Ovary (tissue), 9 donors: ENCODE results near the gene ZNF236. TPM values are rescaled to one million over a fixed set of nuclear protein-coding genes. Genes with fewer than 3 reads are reported as not detected.

ENCODE experiments used
- DNase-seq, 5 donors: peaks; one replicate each; pipeline ENCODE4 v3.0.0-alpha.2; 2019 to 2020
- H3K27ac ChIP-seq, 2 donors: fragments of 200-600 bp; one replicate each; pipeline versions ENCODE4 v1.5.1 to v1.8.0; 2019 to 2022
- H3K27me3 ChIP-seq: fragments of 200-600 bp; one replicate; pipeline ENCODE4 v1.8.0; 2022
- H3K36me3 ChIP-seq: fragments of 200-600 bp; sonication (generic); one replicate; pipeline ENCODE4 v1.5.1; 2019
- H3K4me1 ChIP-seq: one replicate; pipeline ENCODE4 v1.8.1; 2013; ENCODE audit warnings: mild to moderate bottlenecking, moderate library complexity; ENCODE audit not compliant: insufficient read depth
- H3K4me3 ChIP-seq: fragments of 200-600 bp; sonication (generic); one replicate; pipeline ENCODE4 v1.5.1; 2017
- H3K9me3 ChIP-seq, 2 donors: fragments of 200-600 bp in 1 of 2; sonication (generic) in 1 of 2; one replicate each; pipeline versions ENCODE4 v1.5.1 to v1.8.1; 2013 to 2019; ENCODE audit warnings: mild to moderate bottlenecking in 1 of 2, moderate library complexity in 1 of 2
- CTCF ChIP-seq, 3 donors: fragments of 450-650 bp in 2 of 3; fragments of 200-600 bp in 1 of 3; IDR thresholded peaks; one replicate each; pipeline versions ENCODE4 v1.5.1 to v1.8.0; 2016 to 2022; ENCODE audit warnings: antibody characterized with exemption in 3 of 3, mild to moderate bottlenecking in 1 of 3
- EP300 ChIP-seq: sonication (generic); formaldehyde crosslinking; IDR thresholded peaks from one replicate; pipeline ENCODE4 v1.6.1; 2017; ENCODE audit warnings: antibody characterized with exemption
- POLR2A ChIP-seq: fragments of 450-650 bp; IDR thresholded peaks from one replicate; pipeline ENCODE4 v1.6.1; 2017; ENCODE audit warnings: antibody characterized with exemption, mild to moderate bottlenecking, moderate library complexity
- WGBS, 3 donors: extraction: QIAGEN DNeasy Blood & Tissue Kit in 1 of 3; methylation state at CpG; one replicate each; pipeline versions ENCODE4 v1.1.5 to v1.1.7; 2013 to 2017; 5-methylcytosine and 5-hydroxymethylcytosine counted together
- intact Hi-C, 4 donors: fragments of 100-400 bp; cut with DNase I; formaldehyde crosslinking; loops; one replicate each; pipeline versions ENCODE4 v1.11.0 to v1.15.1; 2022 to 2023
- polyA plus RNA-seq, 2 donors: library from polyadenylated mRNA; stranded (reverse); fragments of 200-250 nt in 1 of 2; fragments of 350-450 nt in 1 of 2; fragmentation: Illumina TruSeq in 1 of 2; extraction: RNeasy Lipid Tissue Mini Kit (QIAGEN cat#74804) in 1 of 2; gene quantifications; one replicate each; pipeline ENCODE4 v1.2.3, GENCODE V29; 2013 to 2014
- total RNA-seq, 7 donors: library from RNA; depleted of rRNA in 2 of 7; stranded (reverse); fragments of >200 nt in 2 of 7; fragmentation: NEBNext Ultra II Directional in 3 of 7; extraction: Animal tissue kit (Norgen Biotek cat#: 25700) in 3 of 7; gene quantifications; one replicate each; pipeline versions ENCODE4 v1.1.0 to v1.2.4, GENCODE V29; 2016 to 2023
- donor health status: DM: no; HTN: no; CAD: no; lungs with moderate emphysema.
- donor health status: DM: no; HTN: no; CAD: no.
- donor health status: Bipolar disorder and iron deficiency.
- donor health status: DM: yes; HTN: yes; CAD: no.
- donor health status: DM: no; HTN: no; CAD: no.
- donor health status: DM: yes; HTN: yes; CAD: no.

Gene ZNF236
- total and polyA plus RNA-seq, 9 donors = 3.9 to 30.3 (median 24.1) TPM

DNA sequence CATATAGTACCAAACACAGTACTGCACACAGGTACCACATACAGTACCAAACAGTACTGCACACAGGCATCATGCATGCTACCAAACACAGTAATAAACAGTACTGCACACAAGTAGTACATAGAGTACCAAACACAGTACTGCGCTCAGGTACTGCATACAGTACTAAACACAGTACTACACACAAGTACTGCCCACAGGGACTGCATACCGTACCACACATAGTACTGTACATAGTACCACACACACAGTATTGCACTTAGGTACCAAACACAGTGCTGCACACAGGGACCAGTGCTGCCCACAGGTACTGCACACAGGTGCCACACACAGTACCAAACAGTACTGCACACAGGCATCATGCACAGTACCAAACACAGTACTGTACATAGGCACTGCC lies 74.9 kb downstream of the ZNF236 start:
- Histone ChIP-seq H3K4me1 (no peaks in the 10 kb centered on the region), H3K4me3 (no peak overlapping the region), H3K27ac (no peak overlapping the region), H3K36me3 (no peaks in the 10 kb centered on the region), H3K27me3 (no peaks in the 10 kb centered on the region), H3K9me3 (no peaks in the 10 kb centered on the region)
- intact Hi-C loops = no loop called here
- no peak for TF ChIP-seq CTCF (IDR thresholded peaks at IDR 0.05)
- TF ChIP-seq POLR2A = no peak
- TF ChIP-seq EP300 = no peak
- DNase-seq = no peak
- 97 to 100% (median 98%) methylated on average over 2 of the region's 2 CpGs for WGBS, 3 donors

DNA sequence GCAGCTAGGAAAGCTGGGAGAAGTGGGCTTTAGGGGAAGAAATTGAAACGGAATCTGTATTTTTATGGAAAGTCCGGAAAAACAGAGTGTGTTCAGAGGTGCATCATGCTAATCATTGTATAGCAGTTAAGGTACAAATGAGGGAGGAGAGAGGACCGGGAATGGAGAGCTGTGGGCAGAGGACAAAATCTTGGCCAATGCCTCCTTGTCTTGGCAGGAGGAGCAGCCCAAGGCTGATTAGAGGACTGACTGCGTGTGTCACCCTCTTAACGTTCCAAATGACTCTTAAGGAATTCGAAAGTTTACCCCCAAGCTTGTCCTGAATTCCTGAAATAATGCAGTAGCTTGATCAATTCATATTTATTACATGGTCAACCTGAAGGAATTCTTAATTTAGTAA lies 81.0 kb downstream of the ZNF236 start:
- H3K27ac ChIP-seq = no peak overlapping the region
- H3K9me3 ChIP-seq = no peaks in the 10 kb centered on the region
- no peaks in the 10 kb centered on the region for H3K4me1 ChIP-seq
- H3K4me3 ChIP-seq = no peak overlapping the region
- intact Hi-C loops = no loop called here
- no peaks in the 10 kb centered on the region for H3K36me3 ChIP-seq
- no peak for TF ChIP-seq CTCF (IDR thresholded peaks at IDR 0.05)
- TF ChIP-seq EP300 = no peak
- no peak for TF ChIP-seq POLR2A
- no peak for DNase-seq
- 80 to 83% (median 80%) methylated on average over 6 of the region's 6 CpGs for WGBS, 3 donors
- H3K27me3 ChIP-seq = no peaks in the 10 kb centered on the region

DNA sequence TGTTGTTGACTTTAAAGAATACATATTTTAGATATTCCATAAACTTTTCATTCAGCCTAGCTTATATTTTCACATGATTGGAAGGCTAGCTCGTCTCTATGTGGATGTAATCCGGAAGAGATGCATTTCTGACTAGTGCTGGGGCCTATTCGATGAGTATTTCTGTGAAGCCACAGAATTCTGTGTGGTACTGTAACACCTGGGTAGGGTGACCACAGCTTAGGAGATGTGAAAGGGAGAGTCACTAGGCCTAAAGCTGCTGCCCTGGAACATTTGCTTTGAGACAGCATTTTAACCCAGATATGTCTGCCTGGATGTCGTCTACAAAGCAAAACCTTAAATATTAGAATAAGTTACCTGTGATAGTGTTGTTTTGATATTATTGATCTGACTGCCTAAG lies 83.5 kb downstream of the ZNF236 start:
- Histone ChIP-seq H3K4me3 (no peak overlapping the region), H3K27ac (no peak overlapping the region), H3K9me3 (no peaks in the 10 kb centered on the region), H3K36me3 (no peaks in the 10 kb centered on the region), H3K4me1 (no peaks in the 10 kb centered on the region), H3K27me3 (no peaks in the 10 kb centered on the region)
- intact Hi-C loops = no loop called here
- DNase-seq = no peak
- TF ChIP-seq CTCF (IDR thresholded peaks at IDR 0.05) (no peak), EP300 (no peak), POLR2A (no peak)
- 91 to 94% (median 93%) methylated on average over 4 of the region's 4 CpGs for WGBS, 3 donors

DNA sequence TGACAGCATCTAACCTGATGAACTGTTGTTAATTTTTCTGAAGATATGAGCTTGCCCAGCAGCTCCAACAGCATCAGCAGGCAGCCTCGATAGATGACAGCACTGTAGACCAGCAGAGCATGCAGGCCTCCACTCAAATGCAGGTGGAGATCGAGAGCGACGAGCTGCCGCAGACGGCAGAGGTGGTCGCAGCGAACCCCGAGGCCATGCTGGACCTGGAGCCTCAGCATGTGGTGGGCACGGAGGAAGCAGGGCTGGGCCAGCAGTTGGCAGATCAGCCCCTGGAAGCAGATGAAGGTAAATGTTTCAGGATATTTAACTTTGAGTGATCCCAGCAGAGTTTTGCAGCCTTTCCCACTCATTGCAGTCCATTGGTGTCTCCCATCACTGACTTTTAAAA lies 85.9 kb downstream of the ZNF236 start:
- 94 to 97% (median 96%) methylated on average over 10 of the region's 10 CpGs for whole genome bisulfite sequencing, 3 donors
- intact Hi-C loops = no loop called here

More for the DNA sequence above, 85.9 kb downstream of the ZNF236 start:
- H3K4me3 ChIP-seq = no peak overlapping the region
- no peak for DNase-seq
- no peak overlapping the region for H3K27ac ChIP-seq
- no peaks in the 10 kb centered on the region for H3K27me3 ChIP-seq
- no peaks in the 10 kb centered on the region for H3K4me1 ChIP-seq
- no peak for TF ChIP-seq POLR2A
- TF ChIP-seq CTCF (IDR thresholded peaks at IDR 0.05) = no peak
- no peak for TF ChIP-seq EP300
- H3K36me3 ChIP-seq = no peaks in the 10 kb centered on the region
- H3K9me3 ChIP-seq = no peaks in the 10 kb centered on the region
